Muscle of back (tissue), 11 donors: ENCODE data around the gene FIGNL2. TPM values are rescaled to one million over a fixed set of nuclear protein-coding genes. Genes with fewer than 3 reads are reported as not detected.

Experiments used
- DNase-seq, 3 donors: peaks; one replicate each; pipeline versions ENCODE4 v3.0.0 to v3.0.0-alpha.2; 2013
- polyA plus RNA-seq, 10 donors: library from polyadenylated mRNA; unstranded; fragments of 120-200 nt; gene quantifications; one replicate each; pipeline ENCODE4 v1.2.1, GENCODE V29; 2013; ENCODE audit not compliant: insufficient read length in 10 of 10

FIGNL2 gene
- polyA plus RNA-seq, 10 donors = 0.41 to 1.4 (median 0.86) TPM

DNA sequence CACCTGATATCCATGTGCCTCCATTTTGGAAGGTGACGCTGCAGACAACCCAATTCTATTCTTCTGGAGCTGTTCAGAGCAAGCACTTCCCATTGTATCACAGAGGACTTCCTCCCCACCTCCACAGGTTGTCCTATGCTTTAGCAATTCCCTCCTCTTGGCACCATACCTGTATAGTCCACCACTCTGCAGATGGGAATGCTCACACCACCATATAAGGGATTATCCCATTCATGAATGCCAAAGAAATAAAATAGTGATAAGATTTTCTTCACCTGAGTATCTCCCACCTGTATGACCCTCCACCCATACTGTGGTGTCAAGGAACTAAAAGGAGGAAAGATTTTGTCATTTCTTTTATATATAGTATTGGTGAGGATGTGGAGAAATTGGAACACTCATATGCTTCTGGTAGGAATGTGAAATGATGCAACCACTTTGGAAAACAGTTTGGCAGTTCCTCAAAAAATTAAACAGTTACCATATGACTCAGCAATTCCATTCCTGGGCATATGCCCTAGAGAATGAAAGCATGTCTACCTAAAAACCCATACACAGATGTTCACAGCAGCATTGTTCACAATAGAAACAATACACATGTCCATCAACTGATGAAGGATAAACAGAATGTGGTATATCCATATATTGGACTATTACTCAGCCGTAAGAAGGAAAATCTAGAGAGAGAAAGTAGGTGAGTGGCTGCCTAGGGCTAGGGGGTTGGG lies 75.2 kb downstream of the FIGNL2 start:
- DNase-seq = peak in 1 of 3 donors; percentile 53

DNA sequence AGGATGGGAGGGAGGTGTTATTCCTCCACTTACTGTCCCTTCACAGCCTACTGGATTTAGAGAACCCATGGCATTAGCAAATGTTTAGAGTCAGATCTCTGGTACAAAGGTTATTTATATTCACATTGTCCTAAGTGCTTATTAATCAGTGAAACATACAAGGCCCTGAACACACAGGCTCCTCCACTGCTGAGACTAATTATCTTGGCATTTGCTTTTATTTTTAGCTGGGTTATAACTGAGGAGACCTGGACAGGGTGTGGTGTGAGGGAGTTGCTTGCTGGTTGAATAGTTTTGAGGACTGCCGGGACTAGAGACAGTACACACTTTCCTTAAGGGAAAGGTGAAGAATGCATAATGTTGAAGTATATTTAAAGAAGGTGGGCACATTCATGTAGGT lies 77.5 kb downstream of the FIGNL2 start:
- DNase-seq = no peak

Other genes with a start within 250 kb of the FIGNL2 start
- under 1 TPM in 2 of 10 donors, not detected in 8; 0.05 to 0.18 TPM for gene ANKRD33, start 39.4 kb upstream of the FIGNL2 start, polyA plus RNA-seq
- 10 to 100 TPM; 36.1 to 61.3 (median 43.6) TPM for gene ACVRL1, start 58.8 kb upstream of the FIGNL2 start, polyA plus RNA-seq
- 10 to 100 TPM; 10.3 to 19.2 (median 13.1) TPM for gene ACVR1B, start 103.0 kb upstream of the FIGNL2 start, polyA plus RNA-seq
- 10 to 100 TPM; 13.3 to 21.0 (median 15.9) TPM for gene TAMALIN, start 158.2 kb upstream of the FIGNL2 start, polyA plus RNA-seq
- gene NR4A1, start 202.7 kb upstream of the FIGNL2 start, polyA plus RNA-seq = 100 to 1,000 TPM in 2 of 10 donors, 10 to 100 TPM in 8; 11.5 to 217 (median 33.2) TPM
- 10 to 100 TPM; 21.1 to 31.8 (median 23.1) TPM for gene ATG101, start 221.3 kb upstream of the FIGNL2 start, polyA plus RNA-seq
- gene SMIM41, start 231.0 kb upstream of the FIGNL2 start, polyA plus RNA-seq = under 1 TPM in 4 of 10 donors, not detected in 6; 0.16 to 0.36 (median 0.20) TPM